HEK293 (cell line): ENCODE data around the gene FBP1.

ENCODE experiments used
- CTCF ChIA-PET: fragments of 350-600 bp; formaldehyde crosslinking; extraction: SDS; loops from one replicate; lab custom pipeline; 2021; ENCODE audit warnings: antibody characterized with exemption; lab: Yijun Ruan, JAX
- POLR2A ChIA-PET: fragments of 300-600 bp; formaldehyde crosslinking; extraction: SDS; loops from one replicate; lab custom pipeline; 2020; ENCODE audit warnings: antibody characterized with exemption, inconsistent platforms; lab: Yijun Ruan, JAX
- H3K27ac ChIP-seq: fragments of 200-500 bp; sonication (Bioruptor generic); 2 replicates; pipeline ENCODE4 v1.5.1; 2014; ENCODE audit warnings: low read depth, low read length, control low read depth, inconsistent platforms; ENCODE audit errors: extremely low read depth
- H3K36me3 ChIP-seq, 2 experiments: fragments of 200-500 bp in 1 of 2; sonication (Bioruptor generic) in 1 of 2; 1 replicate in 1 of 2; 2 replicates in 1 of 2; pipeline ENCODE4 v1.5.1; 2014 to 2017; ENCODE audit warnings: inconsistent platforms in 2 of 2, low read length in 2 of 2; ENCODE audit not compliant: control insufficient read depth in 2 of 2, insufficient read depth in 1 of 2
- H3K4me1 ChIP-seq: fragments of 200-500 bp; sonication (Bioruptor generic); 2 replicates; pipeline ENCODE4 v1.5.1; 2014; ENCODE audit warnings: mild to moderate bottlenecking, low read length, inconsistent platforms; ENCODE audit not compliant: control insufficient read depth, insufficient read depth
- H3K4me3 ChIP-seq: 2 replicates; pipeline ENCODE4 v1.5.1; 2011; ENCODE audit warnings: low read depth, mild to moderate bottlenecking, control low read depth, low read length, moderate library complexity
- H3K9me3 ChIP-seq: fragments of 200-500 bp; sonication (Bioruptor generic); 2 replicates; pipeline ENCODE4 v1.5.1; 2014; ENCODE audit warnings: low read depth, low read length, inconsistent platforms; ENCODE audit not compliant: control insufficient read depth, insufficient read depth
- BCL11B ChIP-seq: fragments of 450-650 bp; formaldehyde crosslinking; IDR thresholded peaks from 2 replicates; pipeline ENCODE4 v1.5.1; 2016; ENCODE audit warnings: low read depth, missing biosample characterization, missing genetic modification characterization
- HIC1 ChIP-seq: fragments of 450-650 bp; formaldehyde crosslinking; IDR thresholded peaks from 2 replicates; pipeline ENCODE4 v1.5.1; 2016; ENCODE audit warnings: missing biosample characterization, missing genetic modification characterization
- SETDB1 ChIP-seq: IDR thresholded peaks from one replicate; pipeline ENCODE4 v1.6.1; 2017; ENCODE audit warnings: mild to moderate bottlenecking, low read length, moderate library complexity, mixed read lengths; ENCODE audit not compliant: insufficient read length
- ZBTB21 ChIP-seq: fragments of 450-650 bp; formaldehyde crosslinking; IDR thresholded peaks from 2 replicates; pipeline ENCODE4 v1.5.1; 2017; ENCODE audit warnings: missing biosample characterization, missing genetic modification characterization
- ZNF19 ChIP-seq: fragments of 450-650 bp; formaldehyde crosslinking; IDR thresholded peaks from 2 replicates; pipeline ENCODE4; 2016; ENCODE audit warnings: missing biosample characterization, missing genetic modification characterization, low read depth
- ZNF223 ChIP-seq: fragments of 450-650 bp; formaldehyde crosslinking; IDR thresholded peaks from 2 replicates; pipeline ENCODE4 v1.5.1; 2016; ENCODE audit warnings: missing biosample characterization, missing genetic modification characterization
- ZNF311 ChIP-seq: fragments of 450-650 bp; formaldehyde crosslinking; IDR thresholded peaks from 2 replicates; pipeline ENCODE4 v1.5.1; 2017; ENCODE audit warnings: missing biosample characterization, missing genetic modification characterization, borderline replicate concordance
- ZNF394 ChIP-seq: fragments of 450-650 bp; formaldehyde crosslinking; IDR thresholded peaks from 2 replicates; pipeline ENCODE4 v1.5.1; 2016; ENCODE audit warnings: missing biosample characterization, missing genetic modification characterization, mild to moderate bottlenecking, moderate library complexity, borderline replicate concordance
- ZNF544 ChIP-seq: fragments of 450-650 bp; formaldehyde crosslinking; IDR thresholded peaks from 2 replicates; pipeline ENCODE4 v1.5.0; 2017; ENCODE audit warnings: missing biosample characterization, missing genetic modification characterization
- ZNF621 ChIP-seq: fragments of 450-650 bp; formaldehyde crosslinking; IDR thresholded peaks from 2 replicates; pipeline ENCODE4 v1.5.1; 2017; ENCODE audit warnings: missing biosample characterization, missing genetic modification characterization
- ZNF76 ChIP-seq: fragments of 450-650 bp; formaldehyde crosslinking; IDR thresholded peaks from 2 replicates; pipeline ENCODE4; 2016; ENCODE audit warnings: low read depth, missing biosample characterization, missing genetic modification characterization, borderline replicate concordance
- TF ChIP-seq, protein P1 (sequence below): fragments of 450-650 bp; formaldehyde crosslinking; IDR thresholded peaks from 2 replicates; pipeline ENCODE4 v1.5.0; 2017; ENCODE audit warnings: missing biosample characterization, missing genetic modification characterization, borderline replicate concordance
- TF ChIP-seq, protein P2 (sequence below): fragments of 450-650 bp; formaldehyde crosslinking; IDR thresholded peaks from 2 replicates; pipeline ENCODE4 v1.5.1; 2017; ENCODE audit warnings: missing biosample characterization, missing genetic modification characterization
- TF ChIP-seq, protein P3 (sequence below): fragments of 450-650 bp; formaldehyde crosslinking; IDR thresholded peaks from 2 replicates; pipeline ENCODE4 v1.5.1; 2016; ENCODE audit warnings: missing biosample characterization, missing genetic modification characterization
- TF ChIP-seq, protein P4 (sequence below): fragments of 450-650 bp; formaldehyde crosslinking; conservative IDR thresholded peaks from 2 replicates; pipeline ENCODE4 v1.5.1; 2016; ENCODE audit warnings: low read depth, missing biosample characterization, missing genetic modification characterization
- TF ChIP-seq, protein P5 (sequence below): fragments of 450-650 bp; formaldehyde crosslinking; IDR thresholded peaks from 2 replicates; pipeline ENCODE4 v1.5.1; 2016; ENCODE audit warnings: missing biosample characterization, missing genetic modification characterization
- TF ChIP-seq, protein P6 (sequence below): fragments of 450-650 bp; formaldehyde crosslinking; IDR thresholded peaks from 2 replicates; pipeline ENCODE4 v1.5.1; 2017; ENCODE audit warnings: missing biosample characterization, missing genetic modification characterization

FBP1 gene

DNA sequence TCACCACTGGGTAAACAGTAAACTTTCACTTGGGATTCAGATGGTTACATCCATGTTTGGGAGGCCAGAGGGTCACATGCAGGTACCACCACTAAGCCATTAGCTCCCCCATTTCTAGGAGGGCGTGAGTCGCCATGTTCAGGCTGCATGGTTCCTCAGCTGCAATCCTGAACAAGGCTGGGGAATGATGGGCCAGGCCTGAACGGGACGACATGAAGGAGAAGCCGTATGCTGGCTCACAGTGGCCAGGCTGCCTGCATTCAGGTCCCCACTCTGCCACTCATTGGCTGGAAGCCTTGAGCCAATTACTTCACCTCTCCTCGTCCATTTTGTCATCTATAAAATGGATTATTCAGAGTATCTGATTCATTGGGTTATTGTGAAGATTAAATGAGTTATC lies 36.7 kb downstream of the FBP1 start (continued):
- TF ChIP-seq, protein P1, sequence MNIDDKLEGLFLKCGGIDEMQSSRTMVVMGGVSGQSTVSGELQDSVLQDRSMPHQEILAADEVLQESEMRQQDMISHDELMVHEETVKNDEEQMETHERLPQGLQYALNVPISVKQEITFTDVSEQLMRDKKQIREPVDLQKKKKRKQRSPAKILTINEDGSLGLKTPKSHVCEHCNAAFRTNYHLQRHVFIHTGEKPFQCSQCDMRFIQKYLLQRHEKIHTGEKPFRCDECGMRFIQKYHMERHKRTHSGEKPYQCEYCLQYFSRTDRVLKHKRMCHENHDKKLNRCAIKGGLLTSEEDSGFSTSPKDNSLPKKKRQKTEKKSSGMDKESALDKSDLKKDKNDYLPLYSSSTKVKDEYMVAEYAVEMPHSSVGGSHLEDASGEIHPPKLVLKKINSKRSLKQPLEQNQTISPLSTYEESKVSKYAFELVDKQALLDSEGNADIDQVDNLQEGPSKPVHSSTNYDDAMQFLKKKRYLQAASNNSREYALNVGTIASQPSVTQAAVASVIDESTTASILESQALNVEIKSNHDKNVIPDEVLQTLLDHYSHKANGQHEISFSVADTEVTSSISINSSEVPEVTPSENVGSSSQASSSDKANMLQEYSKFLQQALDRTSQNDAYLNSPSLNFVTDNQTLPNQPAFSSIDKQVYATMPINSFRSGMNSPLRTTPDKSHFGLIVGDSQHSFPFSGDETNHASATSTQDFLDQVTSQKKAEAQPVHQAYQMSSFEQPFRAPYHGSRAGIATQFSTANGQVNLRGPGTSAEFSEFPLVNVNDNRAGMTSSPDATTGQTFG (tag by site-specific recombination): no peak

DNA sequence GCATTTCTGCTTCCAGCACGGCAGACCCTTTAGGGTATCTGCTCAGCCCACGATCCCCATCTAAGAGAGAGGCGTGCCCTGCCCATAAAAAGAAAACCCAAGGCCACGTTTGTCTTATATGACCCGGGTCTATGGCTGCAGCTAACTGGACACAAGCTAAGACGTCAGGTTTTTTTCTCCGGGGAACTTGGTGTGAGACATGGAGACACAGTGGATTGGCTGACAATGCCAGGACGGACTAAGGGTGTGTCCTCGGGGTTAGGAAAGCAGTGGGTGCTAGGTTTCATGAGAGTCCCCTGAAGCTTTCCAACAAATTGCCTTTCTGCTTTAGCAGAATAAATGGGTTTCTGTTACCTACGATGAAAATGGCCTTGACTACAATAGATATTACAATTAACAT lies 38.6 kb downstream of the FBP1 start:
- Histone ChIP-seq H3K36me3 (no peaks in the 10 kb centered on the region), H3K27ac (no peak overlapping the region), H3K4me1 (no peaks in the 10 kb centered on the region), H3K4me3 (no peak overlapping the region), H3K9me3 (no peaks in the 10 kb centered on the region)
- ChIA-PET CTCF (interaction anchor here (0.6 to 1.0 kb wide), 3 partner anchors 10 to 531 kb away, joined by 3 to 4 read pairs (median 3); no protein-coding TSS in a partner anchor), POLR2A (no interaction called here)
- TF ChIP-seq ZNF76 (no peak), ZNF223 (tag by site-specific recombination) (no peak), BCL11B (tag by site-specific recombination) (no peak), ZNF621 (tag by site-specific recombination) (no peak), ZBTB21 (no peak), ZNF19 (no peak), ZNF544 (no peak), SETDB1 (no peak), ZNF394 (tag by site-specific recombination) (no peak), ZNF311 (tag by site-specific recombination) (no peak), HIC1 (no peak)
- TF ChIP-seq, protein P2, sequence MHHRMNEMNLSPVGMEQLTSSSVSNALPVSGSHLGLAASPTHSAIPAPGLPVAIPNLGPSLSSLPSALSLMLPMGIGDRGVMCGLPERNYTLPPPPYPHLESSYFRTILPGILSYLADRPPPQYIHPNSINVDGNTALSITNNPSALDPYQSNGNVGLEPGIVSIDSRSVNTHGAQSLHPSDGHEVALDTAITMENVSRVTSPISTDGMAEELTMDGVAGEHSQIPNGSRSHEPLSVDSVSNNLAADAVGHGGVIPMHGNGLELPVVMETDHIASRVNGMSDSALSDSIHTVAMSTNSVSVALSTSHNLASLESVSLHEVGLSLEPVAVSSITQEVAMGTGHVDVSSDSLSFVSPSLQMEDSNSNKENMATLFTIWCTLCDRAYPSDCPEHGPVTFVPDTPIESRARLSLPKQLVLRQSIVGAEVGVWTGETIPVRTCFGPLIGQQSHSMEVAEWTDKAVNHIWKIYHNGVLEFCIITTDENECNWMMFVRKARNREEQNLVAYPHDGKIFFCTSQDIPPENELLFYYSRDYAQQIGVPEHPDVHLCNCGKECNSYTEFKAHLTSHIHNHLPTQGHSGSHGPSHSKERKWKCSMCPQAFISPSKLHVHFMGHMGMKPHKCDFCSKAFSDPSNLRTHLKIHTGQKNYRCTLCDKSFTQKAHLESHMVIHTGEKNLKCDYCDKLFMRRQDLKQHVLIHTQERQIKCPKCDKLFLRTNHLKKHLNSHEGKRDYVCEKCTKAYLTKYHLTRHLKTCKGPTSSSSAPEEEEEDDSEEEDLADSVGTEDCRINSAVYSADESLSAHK (tag by site-specific recombination): no peak
- TF ChIP-seq, protein P3, sequence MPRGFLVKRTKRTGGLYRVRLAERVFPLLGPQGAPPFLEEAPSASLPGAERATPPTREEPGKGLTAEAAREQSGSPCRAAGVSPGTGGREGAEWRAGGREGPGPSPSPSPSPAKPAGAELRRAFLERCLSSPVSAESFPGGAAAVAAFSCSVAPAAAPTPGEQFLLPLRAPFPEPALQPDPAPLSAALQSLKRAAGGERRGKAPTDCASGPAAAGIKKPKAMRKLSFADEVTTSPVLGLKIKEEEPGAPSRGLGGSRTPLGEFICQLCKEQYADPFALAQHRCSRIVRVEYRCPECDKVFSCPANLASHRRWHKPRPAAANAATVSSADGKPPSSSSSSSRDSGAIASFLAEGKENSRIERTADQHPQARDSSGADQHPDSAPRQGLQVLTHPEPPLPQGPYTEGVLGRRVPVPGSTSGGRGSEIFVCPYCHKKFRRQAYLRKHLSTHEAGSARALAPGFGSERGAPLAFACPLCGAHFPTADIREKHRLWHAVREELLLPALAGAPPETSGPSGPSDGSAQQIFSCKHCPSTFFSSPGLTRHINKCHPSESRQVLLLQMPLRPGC (tag by site-specific recombination): no peak
- TF ChIP-seq, protein P4, sequence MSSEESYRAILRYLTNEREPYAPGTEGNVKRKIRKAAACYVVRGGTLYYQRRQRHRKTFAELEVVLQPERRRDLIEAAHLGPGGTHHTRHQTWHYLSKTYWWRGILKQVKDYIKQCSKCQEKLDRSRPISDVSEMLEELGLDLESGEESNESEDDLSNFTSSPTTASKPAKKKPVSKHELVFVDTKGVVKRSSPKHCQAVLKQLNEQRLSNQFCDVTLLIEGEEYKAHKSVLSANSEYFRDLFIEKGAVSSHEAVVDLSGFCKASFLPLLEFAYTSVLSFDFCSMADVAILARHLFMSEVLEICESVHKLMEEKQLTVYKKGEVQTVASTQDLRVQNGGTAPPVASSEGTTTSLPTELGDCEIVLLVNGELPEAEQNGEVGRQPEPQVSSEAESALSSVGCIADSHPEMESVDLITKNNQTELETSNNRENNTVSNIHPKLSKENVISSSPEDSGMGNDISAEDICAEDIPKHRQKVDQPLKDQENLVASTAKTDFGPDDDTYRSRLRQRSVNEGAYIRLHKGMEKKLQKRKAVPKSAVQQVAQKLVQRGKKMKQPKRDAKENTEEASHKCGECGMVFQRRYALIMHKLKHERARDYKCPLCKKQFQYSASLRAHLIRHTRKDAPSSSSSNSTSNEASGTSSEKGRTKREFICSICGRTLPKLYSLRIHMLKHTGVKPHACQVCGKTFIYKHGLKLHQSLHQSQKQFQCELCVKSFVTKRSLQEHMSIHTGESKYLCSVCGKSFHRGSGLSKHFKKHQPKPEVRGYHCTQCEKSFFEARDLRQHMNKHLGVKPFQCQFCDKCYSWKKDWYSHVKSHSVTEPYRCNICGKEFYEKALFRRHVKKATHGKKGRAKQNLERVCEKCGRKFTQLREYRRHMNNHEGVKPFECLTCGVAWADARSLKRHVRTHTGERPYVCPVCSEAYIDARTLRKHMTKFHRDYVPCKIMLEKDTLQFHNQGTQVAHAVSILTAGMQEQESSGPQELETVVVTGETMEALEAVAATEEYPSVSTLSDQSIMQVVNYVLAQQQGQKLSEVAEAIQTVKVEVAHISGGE (tag by site-specific recombination): no peak
- TF ChIP-seq, protein P5, sequence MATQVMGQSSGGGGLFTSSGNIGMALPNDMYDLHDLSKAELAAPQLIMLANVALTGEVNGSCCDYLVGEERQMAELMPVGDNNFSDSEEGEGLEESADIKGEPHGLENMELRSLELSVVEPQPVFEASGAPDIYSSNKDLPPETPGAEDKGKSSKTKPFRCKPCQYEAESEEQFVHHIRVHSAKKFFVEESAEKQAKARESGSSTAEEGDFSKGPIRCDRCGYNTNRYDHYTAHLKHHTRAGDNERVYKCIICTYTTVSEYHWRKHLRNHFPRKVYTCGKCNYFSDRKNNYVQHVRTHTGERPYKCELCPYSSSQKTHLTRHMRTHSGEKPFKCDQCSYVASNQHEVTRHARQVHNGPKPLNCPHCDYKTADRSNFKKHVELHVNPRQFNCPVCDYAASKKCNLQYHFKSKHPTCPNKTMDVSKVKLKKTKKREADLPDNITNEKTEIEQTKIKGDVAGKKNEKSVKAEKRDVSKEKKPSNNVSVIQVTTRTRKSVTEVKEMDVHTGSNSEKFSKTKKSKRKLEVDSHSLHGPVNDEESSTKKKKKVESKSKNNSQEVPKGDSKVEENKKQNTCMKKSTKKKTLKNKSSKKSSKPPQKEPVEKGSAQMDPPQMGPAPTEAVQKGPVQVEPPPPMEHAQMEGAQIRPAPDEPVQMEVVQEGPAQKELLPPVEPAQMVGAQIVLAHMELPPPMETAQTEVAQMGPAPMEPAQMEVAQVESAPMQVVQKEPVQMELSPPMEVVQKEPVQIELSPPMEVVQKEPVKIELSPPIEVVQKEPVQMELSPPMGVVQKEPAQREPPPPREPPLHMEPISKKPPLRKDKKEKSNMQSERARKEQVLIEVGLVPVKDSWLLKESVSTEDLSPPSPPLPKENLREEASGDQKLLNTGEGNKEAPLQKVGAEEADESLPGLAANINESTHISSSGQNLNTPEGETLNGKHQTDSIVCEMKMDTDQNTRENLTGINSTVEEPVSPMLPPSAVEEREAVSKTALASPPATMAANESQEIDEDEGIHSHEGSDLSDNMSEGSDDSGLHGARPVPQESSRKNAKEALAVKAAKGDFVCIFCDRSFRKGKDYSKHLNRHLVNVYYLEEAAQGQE (tag by site-specific recombination): no peak
- TF ChIP-seq, protein P6, sequence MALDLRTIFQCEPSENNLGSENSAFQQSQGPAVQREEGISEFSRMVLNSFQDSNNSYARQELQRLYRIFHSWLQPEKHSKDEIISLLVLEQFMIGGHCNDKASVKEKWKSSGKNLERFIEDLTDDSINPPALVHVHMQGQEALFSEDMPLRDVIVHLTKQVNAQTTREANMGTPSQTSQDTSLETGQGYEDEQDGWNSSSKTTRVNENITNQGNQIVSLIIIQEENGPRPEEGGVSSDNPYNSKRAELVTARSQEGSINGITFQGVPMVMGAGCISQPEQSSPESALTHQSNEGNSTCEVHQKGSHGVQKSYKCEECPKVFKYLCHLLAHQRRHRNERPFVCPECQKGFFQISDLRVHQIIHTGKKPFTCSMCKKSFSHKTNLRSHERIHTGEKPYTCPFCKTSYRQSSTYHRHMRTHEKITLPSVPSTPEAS: no peak
